ENCODE results near the gene SIAH2.
"Not testable (repeated sequence)": the region's sequence is repeated elsewhere in the genome, so short reads cannot be mapped to it uniquely, and the experiment has no call there.

The SIAH2 gene, protein sequence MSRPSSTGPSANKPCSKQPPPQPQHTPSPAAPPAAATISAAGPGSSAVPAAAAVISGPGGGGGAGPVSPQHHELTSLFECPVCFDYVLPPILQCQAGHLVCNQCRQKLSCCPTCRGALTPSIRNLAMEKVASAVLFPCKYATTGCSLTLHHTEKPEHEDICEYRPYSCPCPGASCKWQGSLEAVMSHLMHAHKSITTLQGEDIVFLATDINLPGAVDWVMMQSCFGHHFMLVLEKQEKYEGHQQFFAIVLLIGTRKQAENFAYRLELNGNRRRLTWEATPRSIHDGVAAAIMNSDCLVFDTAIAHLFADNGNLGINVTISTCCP

GRCh38 chr3:150763122-150763840 lies at the start of gene SIAH2:
Gene SIAH2, minus strand, starts transcription at chr3:150763169. Its CDS starts 320 bp downstream, at chr3:150762849.
- no peak for FAIRE-seq

- FAIRE-seq: no peak
Measured at GRCh38 chr3:150811984-150812383, 49.0 kb upstream of the SIAH2 start.

- FAIRE-seq: no peak
Measured at GRCh38 chr3:150810641-150811040, 47.7 kb upstream of the SIAH2 start.

GRCh38 chr3:150806185-150806835 lies 43.3 kb upstream of the SIAH2 start:
- FAIRE-seq: no peak

- no peak for FAIRE-seq
Measured at GRCh38 chr3:150805354-150805753, 42.4 kb upstream of the SIAH2 start.

DNA sequence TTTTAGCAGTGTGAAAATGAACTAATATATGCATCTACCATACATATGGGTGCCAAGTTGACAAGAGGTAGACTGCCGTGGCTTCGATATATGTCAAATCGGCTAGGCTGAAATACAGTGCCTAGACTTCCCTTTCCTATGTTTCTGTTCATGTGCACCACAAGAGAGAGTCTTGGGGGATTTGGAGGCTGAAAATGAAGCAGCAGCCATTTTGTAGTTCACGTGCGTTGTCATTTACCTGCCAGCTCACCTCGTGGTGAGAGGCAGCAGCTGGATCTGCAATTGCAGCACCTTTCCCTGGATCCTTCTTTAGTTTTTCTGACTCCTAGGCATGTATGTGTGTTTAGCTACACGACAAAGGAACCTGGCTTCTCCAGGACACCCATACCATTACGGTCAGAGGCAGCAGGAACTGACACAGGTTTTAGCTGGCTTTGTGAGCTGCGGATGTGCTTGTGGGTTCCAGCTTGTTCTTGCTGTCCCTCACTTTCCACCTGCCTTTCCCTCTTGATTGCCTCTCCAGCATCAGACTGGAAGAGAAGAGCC lies 40.5 kb upstream of the SIAH2 start:
- no peak for FAIRE-seq

GRCh38 chr3:150800722-150801121 lies 37.8 kb upstream of the SIAH2 start:
- no peak for FAIRE-seq

DNA sequence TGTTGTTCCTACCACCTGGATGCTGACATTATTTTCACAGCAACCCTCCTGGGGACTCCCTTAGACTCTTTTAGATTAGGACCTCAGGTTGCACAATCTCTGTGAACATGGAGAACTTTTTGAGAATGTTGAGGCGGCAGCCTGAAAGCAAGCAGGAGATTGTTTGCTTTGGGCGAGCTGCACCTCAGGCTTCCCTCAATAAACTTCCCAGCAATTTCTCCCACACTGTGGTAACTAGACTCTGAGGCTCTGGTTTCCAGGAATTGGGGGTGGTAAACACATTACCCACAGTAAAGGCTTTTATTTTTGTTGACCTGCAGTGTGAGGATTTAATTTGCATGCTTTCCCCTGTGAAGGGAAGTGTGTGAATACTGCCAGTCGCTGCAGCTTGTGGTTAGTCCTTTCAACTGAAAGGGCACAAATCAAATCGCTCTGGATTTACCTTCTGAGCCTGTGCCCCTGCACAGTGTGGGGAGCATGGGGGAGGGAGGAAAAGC lies 35.2 kb upstream of the SIAH2 start:
- FAIRE-seq: no peak

DNA sequence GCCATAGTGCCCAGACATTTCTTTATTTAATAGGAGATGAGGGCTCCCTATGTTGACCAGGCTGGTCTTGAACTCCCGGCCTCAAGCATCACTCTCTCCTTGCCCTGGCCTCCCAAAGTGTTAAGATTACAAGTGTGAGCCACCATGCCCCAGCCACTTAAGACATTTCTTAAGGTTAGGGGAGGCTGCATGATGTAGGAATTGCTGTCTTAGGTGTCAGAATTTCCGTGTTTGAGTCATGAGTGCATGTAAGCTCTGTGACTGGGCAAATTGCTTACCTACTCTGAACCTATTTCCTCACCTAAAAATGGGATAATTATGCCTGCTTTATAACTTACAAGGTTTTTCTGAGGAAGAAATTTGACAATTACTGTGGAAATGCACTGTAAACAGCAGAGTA lies 34.2 kb upstream of the SIAH2 start:
- no peak for FAIRE-seq

GRCh38 chr3:150796527-150796926 lies 33.6 kb upstream of the SIAH2 start:
- FAIRE-seq: not testable (repeated sequence)

- FAIRE-seq: no peak
Measured at GRCh38 chr3:150793641-150794040, 30.7 kb upstream of the SIAH2 start.

DNA sequence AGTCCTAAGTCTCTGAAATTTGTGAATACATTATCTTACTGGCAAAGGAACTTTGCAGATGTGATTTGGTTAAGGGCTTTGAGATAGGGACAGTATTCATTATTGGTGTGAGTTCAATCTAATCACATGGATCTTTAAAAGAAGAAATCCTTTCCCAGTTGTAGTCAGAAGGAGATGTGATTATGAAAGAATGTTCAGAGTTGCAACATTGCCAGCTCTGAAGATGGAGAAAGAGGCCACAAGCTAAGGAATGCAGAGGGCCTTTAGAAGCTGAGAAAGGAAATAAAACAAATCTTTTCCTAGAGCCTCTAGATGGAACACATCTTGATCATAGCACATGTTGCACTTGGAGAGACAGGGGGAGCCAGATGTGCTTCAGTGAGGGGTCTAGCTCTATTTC lies 27.7 kb upstream of the SIAH2 start:
- no peak for FAIRE-seq

DNA sequence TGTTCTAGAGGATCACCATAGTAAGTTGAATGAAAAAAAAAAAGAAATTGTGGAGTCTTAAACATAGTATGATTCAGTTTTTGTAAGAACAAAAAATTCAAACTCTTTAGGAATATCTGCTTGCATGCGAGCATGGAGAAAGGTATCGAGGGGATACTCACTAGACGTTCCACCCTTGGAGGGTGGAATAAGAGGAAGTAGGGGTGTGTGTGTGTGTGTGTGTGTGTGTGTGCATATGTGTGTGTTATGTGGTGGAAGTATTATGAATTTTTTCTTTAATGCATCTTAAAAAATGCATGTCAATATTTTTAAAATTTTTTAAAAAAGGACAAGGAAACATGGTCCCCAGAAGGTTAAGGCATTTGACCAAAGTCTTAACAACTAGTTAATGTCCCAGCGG lies 26.5 kb upstream of the SIAH2 start:
- no peak for FAIRE-seq

GRCh38 chr3:150787741-150788370 lies 24.9 kb upstream of the SIAH2 start:
- FAIRE-seq: no peak

DNA sequence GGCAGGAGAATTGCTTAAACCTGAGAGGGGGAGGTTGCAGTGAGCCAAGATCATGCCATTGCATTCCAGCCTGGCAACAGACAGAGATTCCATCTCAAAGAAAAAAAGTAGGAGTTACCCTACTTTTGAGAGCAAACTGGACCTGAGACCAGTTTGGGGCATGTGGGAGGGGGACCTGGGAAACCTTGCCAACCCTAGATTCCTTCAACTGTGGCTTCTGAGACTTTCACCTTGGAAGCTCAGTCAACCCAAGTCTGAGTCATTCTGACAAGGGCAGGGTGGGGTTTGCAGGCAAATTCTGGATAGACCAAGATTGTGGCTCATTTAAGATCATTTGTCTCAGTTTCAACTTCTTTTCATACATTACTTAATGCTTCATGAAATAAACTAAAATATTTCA lies 23.8 kb upstream of the SIAH2 start:
- no peak for FAIRE-seq

GRCh38 chr3:150784747-150785125 lies 21.8 kb upstream of the SIAH2 start:
- FAIRE-seq: no peak

DNA sequence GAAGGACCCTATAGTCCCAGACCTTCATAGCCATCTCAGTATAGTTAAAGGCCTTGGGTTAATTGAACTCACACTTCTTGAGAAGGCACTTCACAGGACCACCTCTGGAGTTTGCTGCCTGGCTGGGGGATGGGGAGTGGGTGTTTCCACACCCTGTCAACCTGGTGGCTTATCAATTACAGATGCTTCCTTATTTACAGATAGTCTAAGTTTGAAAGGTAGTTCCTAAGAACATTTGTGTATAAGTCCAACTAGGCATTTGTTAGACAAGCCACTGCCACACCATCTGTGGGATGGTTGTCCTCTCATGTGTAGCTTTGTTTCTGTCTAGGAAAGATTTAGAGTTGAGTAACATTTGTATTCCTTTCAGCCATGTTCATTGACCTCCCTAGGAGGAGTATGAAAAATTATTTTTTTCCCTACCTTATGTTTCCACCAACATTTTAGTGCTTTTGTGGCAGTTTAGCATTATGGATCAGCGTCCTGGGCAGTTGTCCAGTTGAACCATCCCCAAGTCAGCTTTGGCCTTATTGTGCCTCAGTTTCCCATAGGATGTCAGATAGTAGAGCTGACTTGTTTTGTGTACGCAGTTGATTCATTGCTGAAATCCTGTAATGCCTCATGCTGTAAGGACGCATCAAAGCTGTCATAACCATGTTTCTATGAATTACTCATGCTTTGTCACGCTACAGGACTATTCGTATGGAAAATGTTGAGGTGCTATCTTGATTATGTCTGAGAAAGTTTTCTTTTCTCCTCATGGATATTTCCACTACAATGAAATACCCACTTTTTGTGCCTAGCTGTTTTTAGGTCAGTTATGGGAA lies 21.2 kb upstream of the SIAH2 start:
- FAIRE-seq: no peak

- FAIRE-seq: no peak
Measured at GRCh38 chr3:150783316-150783715, 20.3 kb upstream of the SIAH2 start.

GRCh38 chr3:150779402-150779858 lies 16.5 kb upstream of the SIAH2 start:
- FAIRE-seq: no peak

DNA sequence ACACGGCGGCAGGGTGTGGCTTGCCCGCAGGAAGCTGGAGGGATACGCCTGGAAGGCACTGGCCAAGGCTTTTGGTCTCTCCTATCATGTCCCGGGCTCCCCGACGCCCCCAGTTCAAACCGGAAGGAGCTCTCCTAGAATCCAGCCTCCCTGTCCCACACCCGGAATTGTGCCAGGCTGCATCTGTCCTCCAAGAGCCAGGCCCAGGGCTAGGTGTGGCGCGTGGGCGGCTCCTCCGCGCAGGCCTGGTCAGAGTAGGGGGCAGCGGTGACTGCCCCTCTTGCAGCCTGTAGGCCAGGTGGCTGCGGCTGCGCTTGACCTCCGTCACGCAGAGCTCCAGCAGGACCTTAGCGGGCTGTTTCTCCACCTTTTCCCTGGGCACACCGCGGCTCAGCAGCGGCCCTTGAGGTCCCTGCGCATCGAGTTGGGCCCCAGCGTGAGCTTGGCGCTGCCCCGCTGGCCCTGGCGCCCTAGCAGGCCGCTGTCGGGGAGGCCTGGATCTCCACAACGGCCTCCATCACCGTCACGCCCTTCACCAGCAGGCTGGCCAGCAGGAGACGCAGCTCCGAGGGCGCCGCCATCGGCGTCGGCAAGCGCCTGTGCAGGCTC lies 15.9 kb upstream of the SIAH2 start:
- FAIRE-seq: no peak

GRCh38 chr3:150775001-150775599 lies 12.1 kb upstream of the SIAH2 start:
- no peak for FAIRE-seq

All from islet of Langerhans (tissue), 1 donor.